Astrocyte of the cerebellum (primary cell): ENCODE measurements around the gene PHYH.
"Not testable (repeated sequence)": the region's sequence is repeated elsewhere in the genome, so short reads cannot be mapped to it uniquely, and the experiment has no call there.

ENCODE experiments used
- DNase-seq: peaks from one replicate; pipeline ENCODE4 v3.0.0-alpha.2; 2011; ENCODE audit warnings: low read depth
- H3K4me3 ChIP-seq: 2 replicates; pipeline ENCODE4 v1.5.1; 2011; ENCODE audit warnings: mild to moderate bottlenecking, low read depth, low read length, moderate library complexity
- in situ Hi-C: cut with HindIII; loops from 2 replicates; pipeline ENCODE4 v1.10.0; 2017; ENCODE audit warnings: low sequenced_read_pairs
- TF ChIP-seq, protein P1 (sequence below): IDR thresholded peaks from 2 replicates; pipeline ENCODE4 v1.5.1; 2012; ENCODE audit warnings: low read length, low read depth, moderate library complexity, mild to moderate bottlenecking; ENCODE audit errors: missing control alignments

Gene PHYH

DNA sequence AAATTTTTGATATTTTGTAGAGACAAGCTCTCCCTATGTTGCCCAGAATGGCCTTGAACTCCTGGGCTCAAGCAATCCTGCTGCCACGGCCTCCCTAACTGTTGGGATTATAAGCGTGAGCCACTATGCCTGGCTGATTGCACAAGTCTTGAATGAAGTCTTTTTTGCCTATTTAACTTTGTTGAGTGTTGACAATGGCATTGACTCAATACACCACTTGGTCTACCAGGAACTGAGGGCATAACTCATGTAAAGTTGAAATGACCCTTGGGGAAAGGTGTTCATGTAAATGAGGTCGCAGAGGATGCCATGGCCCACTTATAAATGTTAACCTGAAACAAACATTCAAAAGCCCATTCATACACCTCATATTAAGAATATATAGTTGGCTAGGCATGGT lies 58.3 kb downstream of the PHYH start:
- H3K4me3 ChIP-seq = no peak overlapping the region
- no peak for DNase-seq
- in situ Hi-C loops = no loop called here
- TF ChIP-seq, protein P1, sequence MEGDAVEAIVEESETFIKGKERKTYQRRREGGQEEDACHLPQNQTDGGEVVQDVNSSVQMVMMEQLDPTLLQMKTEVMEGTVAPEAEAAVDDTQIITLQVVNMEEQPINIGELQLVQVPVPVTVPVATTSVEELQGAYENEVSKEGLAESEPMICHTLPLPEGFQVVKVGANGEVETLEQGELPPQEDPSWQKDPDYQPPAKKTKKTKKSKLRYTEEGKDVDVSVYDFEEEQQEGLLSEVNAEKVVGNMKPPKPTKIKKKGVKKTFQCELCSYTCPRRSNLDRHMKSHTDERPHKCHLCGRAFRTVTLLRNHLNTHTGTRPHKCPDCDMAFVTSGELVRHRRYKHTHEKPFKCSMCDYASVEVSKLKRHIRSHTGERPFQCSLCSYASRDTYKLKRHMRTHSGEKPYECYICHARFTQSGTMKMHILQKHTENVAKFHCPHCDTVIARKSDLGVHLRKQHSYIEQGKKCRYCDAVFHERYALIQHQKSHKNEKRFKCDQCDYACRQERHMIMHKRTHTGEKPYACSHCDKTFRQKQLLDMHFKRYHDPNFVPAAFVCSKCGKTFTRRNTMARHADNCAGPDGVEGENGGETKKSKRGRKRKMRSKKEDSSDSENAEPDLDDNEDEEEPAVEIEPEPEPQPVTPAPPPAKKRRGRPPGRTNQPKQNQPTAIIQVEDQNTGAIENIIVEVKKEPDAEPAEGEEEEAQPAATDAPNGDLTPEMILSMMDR = no peak

DNA sequence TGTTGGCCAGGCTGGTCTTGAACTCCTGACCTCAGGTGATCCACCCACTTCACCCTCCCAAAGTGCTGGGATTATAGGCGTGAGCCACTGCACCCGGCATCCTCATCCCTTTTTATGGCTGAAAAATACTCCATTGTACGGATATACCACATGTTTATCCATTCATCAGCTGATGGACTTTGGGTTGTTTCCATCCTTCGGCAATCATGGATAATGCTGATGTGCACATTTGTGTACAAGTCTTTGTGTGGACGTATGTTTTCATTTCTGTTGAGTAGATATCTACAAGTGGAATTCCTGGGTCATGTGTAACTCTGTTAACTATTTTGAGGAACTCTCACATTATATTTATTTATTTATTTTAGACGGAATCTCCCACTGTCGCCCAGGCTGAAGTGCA lies 59.9 kb downstream of the PHYH start:
- H3K4me3 ChIP-seq = no peak overlapping the region
- TF ChIP-seq, protein P1 = no peak
- no peak for DNase-seq
- in situ Hi-C loops = no loop called here

DNA sequence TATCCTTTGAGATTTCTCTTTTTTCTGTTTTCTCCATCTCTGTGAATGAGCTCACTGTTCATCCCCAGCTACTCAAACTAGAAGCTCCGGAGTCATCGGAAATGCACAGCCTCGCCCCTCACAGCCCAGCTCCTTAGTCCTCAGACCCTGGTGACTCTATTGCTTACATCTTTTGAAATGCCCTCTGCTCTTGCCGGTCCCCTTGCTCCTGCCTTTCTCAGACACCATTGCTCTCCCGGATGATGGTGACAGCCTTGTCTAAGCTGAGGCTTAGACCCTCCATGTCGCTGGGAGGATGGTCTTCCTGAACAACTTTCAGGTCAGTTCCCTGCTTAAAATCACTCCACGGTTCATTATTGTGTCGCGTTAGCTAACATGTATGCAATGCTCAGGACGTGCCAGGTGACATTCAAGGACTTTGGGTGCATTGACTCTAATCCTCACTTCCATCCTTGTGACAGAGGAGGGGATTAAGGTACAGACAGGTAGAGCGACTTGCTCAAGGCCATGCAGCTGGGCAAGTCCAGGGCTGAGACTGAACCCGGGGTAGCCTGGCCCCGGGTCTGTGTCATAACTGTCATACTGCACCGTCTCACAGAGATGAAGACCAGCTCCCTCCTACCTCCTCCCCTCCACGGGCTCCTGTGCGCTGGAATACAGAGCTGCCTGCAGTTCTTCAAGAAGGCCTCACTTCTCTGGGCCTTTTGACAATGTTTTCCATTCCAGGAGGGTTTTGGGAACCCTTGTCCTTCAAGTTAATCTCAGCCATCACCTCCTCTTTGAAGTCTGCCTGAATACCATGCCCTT lies 61.4 kb downstream of the PHYH start:
- TF ChIP-seq, protein P1 = no peak
- in situ Hi-C loops = no loop called here
- no peak overlapping the region for H3K4me3 ChIP-seq
- no peak for DNase-seq

DNA sequence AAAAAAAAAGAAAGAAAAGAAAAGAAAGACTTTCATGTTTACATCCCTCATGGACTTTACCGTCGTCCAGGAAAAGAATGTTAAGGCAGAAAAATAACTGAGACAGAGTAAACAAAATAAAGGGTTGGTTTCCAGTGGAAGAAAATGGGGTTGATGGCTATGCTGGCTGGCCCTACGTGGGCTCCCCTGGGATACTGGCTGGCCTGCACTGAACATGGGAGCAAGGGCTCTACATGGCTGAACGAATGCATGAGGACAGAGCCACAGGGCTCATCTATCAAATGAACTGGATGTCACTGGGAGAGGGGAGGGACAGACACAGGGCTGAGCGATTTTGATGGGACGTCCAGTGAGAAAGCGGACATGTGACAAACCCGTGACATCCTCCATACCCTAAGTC lies 63.2 kb downstream of the PHYH start:
- in situ Hi-C loops = no loop called here
- TF ChIP-seq, protein P1 = no peak

DNA sequence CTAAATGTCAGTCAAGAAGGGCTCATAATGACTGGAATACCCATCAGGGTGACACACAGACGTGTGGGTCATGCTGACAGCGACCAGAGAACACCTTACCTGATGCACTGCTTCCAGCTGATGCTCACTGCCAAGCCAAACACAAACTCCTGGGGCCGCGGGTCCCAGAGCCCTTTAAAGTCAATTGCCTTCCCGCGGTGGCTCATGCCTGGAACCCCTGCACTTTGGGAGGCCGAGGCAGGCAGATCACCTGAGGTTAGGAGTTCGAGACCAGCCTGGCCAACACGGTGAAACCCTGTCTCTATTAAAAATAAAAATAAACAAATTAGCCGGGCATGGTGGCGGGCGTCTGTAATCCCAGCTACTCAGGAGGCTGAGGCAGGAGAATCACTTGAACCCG lies 65.1 kb downstream of the PHYH start:
- H3K4me3 ChIP-seq, in situ Hi-C loops, DNase-seq: not testable (repeated sequence)

More for the DNA sequence above, 63.2 kb downstream of the PHYH start:
- DNase-seq = no peak
- no peak overlapping the region for H3K4me3 ChIP-seq

DNA sequence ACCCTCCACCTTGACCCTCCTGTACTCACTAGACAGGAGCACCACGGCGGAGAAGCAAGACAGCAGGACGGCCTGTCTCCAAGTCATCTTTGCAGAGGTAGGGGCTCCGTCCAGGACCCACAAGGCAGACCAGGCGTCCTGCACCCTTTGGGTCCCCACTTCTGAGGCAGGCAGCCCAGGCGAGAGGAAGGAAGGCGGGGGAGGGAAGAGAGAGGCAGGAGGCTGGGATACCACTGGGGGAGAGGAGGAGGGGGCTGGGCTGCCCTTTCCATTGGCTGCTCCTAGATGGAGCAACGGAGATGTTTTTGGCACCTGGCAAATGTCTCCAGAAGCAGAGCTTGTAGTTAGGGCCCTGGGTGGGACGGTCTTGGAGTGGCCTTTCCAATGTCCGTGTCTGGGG lies 65.7 kb downstream of the PHYH start, which contains the start of gene UCMA:
UCMA (minus strand) TSS at position 203 of the 400 bp plus-strand sequence; CDS start at position 87, 116 bp downstream.
- in situ Hi-C loops = no loop called here

DNA sequence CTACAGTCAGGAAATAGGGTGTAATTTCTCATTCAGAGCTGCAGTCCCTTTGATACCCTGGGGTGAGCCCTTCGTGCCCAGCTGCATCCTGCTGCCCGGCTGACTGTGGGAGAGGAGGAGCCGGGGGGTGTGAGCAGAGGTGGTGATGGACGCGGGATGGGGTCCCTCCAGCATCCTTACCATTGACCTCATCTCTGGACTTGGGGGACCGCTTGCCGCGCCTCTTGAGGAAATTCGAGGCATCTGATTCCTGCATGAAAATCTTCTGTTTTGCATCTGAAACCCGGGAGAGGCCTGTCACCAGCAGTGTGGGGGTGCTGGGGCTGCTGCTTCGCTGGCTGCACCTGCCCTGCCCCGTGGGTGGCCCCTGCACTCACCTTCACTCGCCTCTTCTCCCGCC lies 66.5 kb downstream of the PHYH start:
- DNase-seq = no peak
- TF ChIP-seq, protein P1 = no peak
- no peak overlapping the region for H3K4me3 ChIP-seq
- in situ Hi-C loops = no loop called here

More for the DNA sequence above, 65.7 kb downstream of the PHYH start, which contains the start of gene UCMA:
- no peak for DNase-seq
- TF ChIP-seq, protein P1 = no peak
- no peak within 1 kb of the TSS for H3K4me3 ChIP-seq
